MM.1S (cell line): ENCODE results near the gene TSPAN5.

Experiments used
- EZH2 ChIP-seq: fragments of 300-600 bp; sonication (generic); optimal IDR thresholded peaks from 2 replicates; pipeline ENCODE3; 2017; ENCODE audit warnings: low read depth, mild to moderate bottlenecking, antibody characterized with exemption, low read length, mixed read lengths
- TF ChIP-seq, protein P1 (sequence below): fragments of 300-600 bp; sonication (generic); IDR thresholded peaks from 2 replicates; pipeline ENCODE4 v1.5.1; 2016; ENCODE audit warnings: antibody characterized with exemption, low read length, mixed read lengths

GRCh38 chr4:98686043-98686707 lies 27.8 kb upstream of the TSPAN5 start:
- TF ChIP-seq, protein P1, sequence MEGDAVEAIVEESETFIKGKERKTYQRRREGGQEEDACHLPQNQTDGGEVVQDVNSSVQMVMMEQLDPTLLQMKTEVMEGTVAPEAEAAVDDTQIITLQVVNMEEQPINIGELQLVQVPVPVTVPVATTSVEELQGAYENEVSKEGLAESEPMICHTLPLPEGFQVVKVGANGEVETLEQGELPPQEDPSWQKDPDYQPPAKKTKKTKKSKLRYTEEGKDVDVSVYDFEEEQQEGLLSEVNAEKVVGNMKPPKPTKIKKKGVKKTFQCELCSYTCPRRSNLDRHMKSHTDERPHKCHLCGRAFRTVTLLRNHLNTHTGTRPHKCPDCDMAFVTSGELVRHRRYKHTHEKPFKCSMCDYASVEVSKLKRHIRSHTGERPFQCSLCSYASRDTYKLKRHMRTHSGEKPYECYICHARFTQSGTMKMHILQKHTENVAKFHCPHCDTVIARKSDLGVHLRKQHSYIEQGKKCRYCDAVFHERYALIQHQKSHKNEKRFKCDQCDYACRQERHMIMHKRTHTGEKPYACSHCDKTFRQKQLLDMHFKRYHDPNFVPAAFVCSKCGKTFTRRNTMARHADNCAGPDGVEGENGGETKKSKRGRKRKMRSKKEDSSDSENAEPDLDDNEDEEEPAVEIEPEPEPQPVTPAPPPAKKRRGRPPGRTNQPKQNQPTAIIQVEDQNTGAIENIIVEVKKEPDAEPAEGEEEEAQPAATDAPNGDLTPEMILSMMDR: no peak
- no peak for TF ChIP-seq EZH2
